PC-3 (cell line): ENCODE results near the gene CAT. TPM values are rescaled to one million over a fixed set of nuclear protein-coding genes. Genes with fewer than 3 reads are reported as not detected.

Experiments
- ATAC-seq: fragments of 200-7000 bp; cut with Tn5 transposase; 2 replicates; pipeline ENCODE4 v1.9.1; 2020; ENCODE audit warnings: mild to moderate bottlenecking, moderate library complexity
- BruUV-seq: library from RNA; stranded (reverse); fragments of 400-500 nt; replicated peaks from 2 replicates; lab custom pipeline; 2021; lab: Mats Ljungman, UMichigan
- CTCF ChIA-PET: fragments of 300-600 bp; sonication (Branson Sonifier 250); formaldehyde crosslinking; loops from one replicate; lab custom pipeline; 2022; ENCODE audit warnings: antibody characterized with exemption; lab: Charles Lee
- POLR2A ChIA-PET: fragments of 300-600 bp; sonication (Branson Sonifier 250); formaldehyde crosslinking; loops from one replicate; lab custom pipeline; 2022; ENCODE audit warnings: antibody characterized with exemption; ENCODE audit not compliant: unreplicated experiment; lab: Charles Lee
- DNase-seq: peaks from one replicate; pipeline ENCODE4 v3.0.0-alpha.2; 2015
- H2AFZ ChIP-seq: fragments of 300-600 bp; sonication (generic); 2 replicates; pipeline ENCODE4 v1.6.0; 2016; ENCODE audit warnings: antibody characterized with exemption, low read length
- H3F3A ChIP-seq: fragments of 300-600 bp; sonication (generic); one replicate; pipeline ENCODE4 v1.6.0; 2017; ENCODE audit warnings: antibody characterized with exemption, low read length, control low read depth, mild to moderate bottlenecking; ENCODE audit not compliant: unreplicated experiment
- H3K27ac ChIP-seq: fragments of 300-600 bp; sonication (generic); 2 replicates; pipeline ENCODE4 v1.5.1; 2016; ENCODE audit warnings: mild to moderate bottlenecking, low read length
- H3K27me3 ChIP-seq: fragments of 300-600 bp; sonication (generic); 2 replicates; pipeline ENCODE4 v1.6.1; 2016; ENCODE audit warnings: low read length, mixed read lengths
- H3K36me3 ChIP-seq: fragments of 300-600 bp; sonication (generic); 2 replicates; pipeline ENCODE4 v1.6.1; 2016; ENCODE audit warnings: low read depth, mixed run types, low read length, mixed read lengths
- H3K4me1 ChIP-seq: fragments of 300-600 bp; sonication (generic); 2 replicates; pipeline ENCODE4 v1.5.1; 2016; ENCODE audit warnings: low read length; ENCODE audit not compliant: insufficient read depth
- H3K4me2 ChIP-seq: fragments of 300-600 bp; sonication (generic); 2 replicates; pipeline ENCODE4 v1.6.0; 2016; ENCODE audit warnings: low read length
- H3K4me3 ChIP-seq: fragments of 300-600 bp; sonication (generic); 2 replicates; pipeline ENCODE4 v1.5.1; 2016; ENCODE audit warnings: mild to moderate bottlenecking, low read length, mixed read lengths
- H3K79me2 ChIP-seq: fragments of 300-600 bp; sonication (generic); 2 replicates; pipeline ENCODE4 v1.6.1; 2017; ENCODE audit warnings: low read length, mixed read lengths
- H3K9ac ChIP-seq: fragments of 300-600 bp; sonication (generic); 2 replicates; pipeline ENCODE4 v1.6.0; 2016; ENCODE audit warnings: mild to moderate bottlenecking, low read length
- H3K9me2 ChIP-seq: fragments of 300-600 bp; sonication (generic); replicated peaks from 2 replicates; pipeline ENCODE4 v1.6.1; 2016; ENCODE audit warnings: mixed run types, low read length, mixed read lengths
- H3K9me3 ChIP-seq: fragments of 300-600 bp; sonication (generic); 2 replicates; pipeline ENCODE4 v1.6.1; 2016; ENCODE audit warnings: low read length, mixed read lengths
- H4K20me1 ChIP-seq: fragments of 300-600 bp; sonication (generic); 2 replicates; pipeline ENCODE4 v1.6.1; 2016; ENCODE audit warnings: low read length, mixed read lengths
- EZH2 ChIP-seq: fragments of 300-600 bp; sonication (generic); IDR thresholded peaks from one replicate; pipeline ENCODE4 v1.6.1; 2017; ENCODE audit warnings: antibody characterized with exemption, mild to moderate bottlenecking, low read length; ENCODE audit not compliant: unreplicated experiment
- EZH2phosphoT487 ChIP-seq: fragments of 300-600 bp; sonication (generic); IDR thresholded peaks from 2 replicates; pipeline ENCODE4 v1.6.1; 2018; ENCODE audit warnings: mild to moderate bottlenecking, antibody characterized with exemption, low read length, borderline replicate concordance
- intact Hi-C: fragments of 100-400 bp; cut with micrococcal nuclease; formaldehyde crosslinking; loops from 2 replicates; pipeline ENCODE4 v1.9.0; 2023
- total RNA-seq: library from RNA; depleted of rRNA; stranded (reverse); fragments of >200 nt; gene quantifications from 2 replicates; pipeline ENCODE4 v1.2.3, GENCODE V29; 2014
- TF ChIP-seq, protein P1 (sequence below): fragments of 300-600 bp; sonication (generic); conservative IDR thresholded peaks from 2 replicates; pipeline ENCODE4 v1.5.1; 2017; ENCODE audit warnings: antibody characterized with exemption, low read depth, mild to moderate bottlenecking, low read length

Gene CAT
- total RNA-seq, 1 experiment from 2014 or later = 50.5 TPM

DNA sequence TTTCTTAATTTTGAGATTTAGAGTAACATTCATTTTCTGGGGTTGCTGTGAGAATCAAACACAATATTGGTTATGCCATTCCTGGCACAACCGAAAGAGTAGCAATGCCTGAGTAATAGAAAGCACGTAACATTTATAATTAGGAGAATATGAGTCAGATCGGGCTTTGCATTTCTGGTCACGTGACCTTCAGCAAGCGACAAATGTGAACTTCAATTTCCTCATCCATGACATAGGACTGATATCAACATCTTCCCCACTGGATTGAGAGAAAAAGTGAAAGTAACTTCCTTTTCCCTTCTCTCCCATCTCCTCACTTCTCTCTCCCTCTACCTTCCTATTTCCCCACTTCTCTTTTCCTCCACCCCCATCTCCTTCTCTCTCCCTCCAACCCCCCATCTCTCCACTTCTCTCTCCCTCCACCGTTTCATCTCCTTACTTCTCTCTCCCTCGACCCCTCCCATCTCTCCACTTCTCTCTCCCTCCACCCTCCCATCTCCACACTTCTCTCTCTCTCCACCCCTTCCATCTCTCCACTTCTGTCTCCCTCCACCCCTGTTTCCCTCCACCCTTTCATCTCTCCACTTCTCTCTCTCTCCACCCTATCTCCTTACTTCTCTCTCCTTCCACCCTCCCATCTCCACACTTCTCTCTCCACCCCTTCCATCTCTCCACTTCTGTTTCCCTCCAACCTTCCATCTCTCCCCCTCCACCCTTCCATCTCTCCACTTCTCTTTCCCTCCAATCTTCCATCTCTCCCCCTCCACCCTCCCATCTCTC is 33.5 kb upstream of the CAT start:
- no peak for TF ChIP-seq EZH2phosphoT487
- no peak for TF ChIP-seq EZH2
- TF ChIP-seq, protein P1, sequence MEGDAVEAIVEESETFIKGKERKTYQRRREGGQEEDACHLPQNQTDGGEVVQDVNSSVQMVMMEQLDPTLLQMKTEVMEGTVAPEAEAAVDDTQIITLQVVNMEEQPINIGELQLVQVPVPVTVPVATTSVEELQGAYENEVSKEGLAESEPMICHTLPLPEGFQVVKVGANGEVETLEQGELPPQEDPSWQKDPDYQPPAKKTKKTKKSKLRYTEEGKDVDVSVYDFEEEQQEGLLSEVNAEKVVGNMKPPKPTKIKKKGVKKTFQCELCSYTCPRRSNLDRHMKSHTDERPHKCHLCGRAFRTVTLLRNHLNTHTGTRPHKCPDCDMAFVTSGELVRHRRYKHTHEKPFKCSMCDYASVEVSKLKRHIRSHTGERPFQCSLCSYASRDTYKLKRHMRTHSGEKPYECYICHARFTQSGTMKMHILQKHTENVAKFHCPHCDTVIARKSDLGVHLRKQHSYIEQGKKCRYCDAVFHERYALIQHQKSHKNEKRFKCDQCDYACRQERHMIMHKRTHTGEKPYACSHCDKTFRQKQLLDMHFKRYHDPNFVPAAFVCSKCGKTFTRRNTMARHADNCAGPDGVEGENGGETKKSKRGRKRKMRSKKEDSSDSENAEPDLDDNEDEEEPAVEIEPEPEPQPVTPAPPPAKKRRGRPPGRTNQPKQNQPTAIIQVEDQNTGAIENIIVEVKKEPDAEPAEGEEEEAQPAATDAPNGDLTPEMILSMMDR = no peak
- intact Hi-C loops = no loop called here
- DNase-seq (no peak), ATAC-seq (no peak)
- Histone ChIP-seq H3K27ac (no peak overlapping the region), H3K9ac (no peak overlapping the region), H2AFZ (no peak overlapping the region), H3K9me2 (no peaks in the 10 kb centered on the region), H3K4me3 (no peak overlapping the region), H3K4me1 (peaks cover 17% of the 10 kb centered on the region), H3K79me2 (no peaks in the 10 kb centered on the region), H3K4me2 (no peak overlapping the region), H3K9me3 (no peaks in the 10 kb centered on the region), H4K20me1 (no peaks in the 10 kb centered on the region), H3F3A (no peaks in the 10 kb centered on the region), H3K36me3 (no peaks in the 10 kb centered on the region), H3K27me3 (no peaks in the 10 kb centered on the region)
- no TSS peak for BruUV-seq
- CTCF ChIA-PET = no interaction called here
- POLR2A ChIA-PET = no interaction called here

DNA sequence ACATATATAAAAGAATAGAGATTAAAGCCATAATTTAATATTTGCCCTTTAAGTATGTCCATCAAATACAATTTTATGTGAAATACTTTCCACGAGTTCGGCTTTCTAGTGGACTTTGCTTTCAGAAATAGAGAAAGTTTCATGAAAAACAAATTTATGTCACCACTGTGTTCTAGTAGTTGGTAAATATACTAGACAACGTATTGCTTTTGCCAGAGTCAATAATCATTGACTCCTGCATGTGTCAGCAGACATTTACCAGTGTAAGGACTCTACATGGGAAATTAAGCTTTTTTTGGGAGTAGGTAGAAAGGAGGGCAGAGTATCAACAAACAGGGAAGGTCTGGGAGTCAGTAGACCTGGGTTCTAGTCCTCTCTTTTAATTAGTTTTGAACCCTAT is 32.3 kb upstream of the CAT start:
- Histone ChIP-seq H2AFZ (no peak overlapping the region), H3K9me2 (no peaks in the 10 kb centered on the region), H3K4me1 (peaks cover 20% of the 10 kb centered on the region), H3K27ac (no peak overlapping the region), H3F3A (no peaks in the 10 kb centered on the region), H4K20me1 (no peaks in the 10 kb centered on the region), H3K4me2 (no peak overlapping the region), H3K9ac (no peak overlapping the region), H3K36me3 (no peaks in the 10 kb centered on the region), H3K79me2 (no peaks in the 10 kb centered on the region), H3K9me3 (no peaks in the 10 kb centered on the region), H3K4me3 (no peak overlapping the region), H3K27me3 (no peaks in the 10 kb centered on the region)
- DNase-seq (no peak), ATAC-seq (no peak)
- BruUV-seq = no TSS peak
- POLR2A ChIA-PET = no interaction called here
- intact Hi-C loops = no loop called here
- TF ChIP-seq EZH2 (no peak), EZH2phosphoT487 (no peak)
- TF ChIP-seq, protein P1 = no peak
- CTCF ChIA-PET = no interaction called here

DNA sequence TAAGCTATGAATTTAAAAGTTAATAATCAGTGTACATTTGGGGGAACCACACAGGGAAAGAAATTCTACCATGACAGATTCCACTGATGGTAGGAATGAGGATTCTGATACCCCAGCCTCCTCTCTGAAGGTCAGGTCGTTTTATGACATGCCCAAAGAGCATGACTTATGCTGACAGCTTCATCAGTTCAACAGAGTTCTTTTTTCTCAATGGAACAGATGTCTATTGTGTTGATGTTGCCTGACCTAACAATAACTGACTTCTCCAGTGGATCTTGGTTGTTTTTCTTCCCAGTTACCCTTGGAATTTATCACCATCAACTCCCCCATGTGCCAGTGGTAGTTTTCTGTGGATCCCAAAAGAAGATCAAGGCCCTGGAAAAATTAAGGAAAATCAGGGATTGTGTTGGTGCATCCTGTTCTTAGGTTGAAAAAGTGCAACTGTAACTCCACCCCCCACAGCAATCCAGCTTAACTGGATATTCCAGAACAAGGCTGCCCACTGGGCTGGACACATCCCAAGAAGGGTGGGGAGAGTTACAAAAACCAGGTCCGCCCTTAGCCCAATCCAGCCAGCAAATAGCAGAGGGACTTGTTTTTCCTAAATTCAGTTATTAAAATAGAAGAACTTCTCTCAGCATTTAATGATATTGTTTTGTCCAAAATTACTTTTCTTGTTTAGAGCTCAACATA is 31.5 kb upstream of the CAT start:
- no peak overlapping the region for H3K4me3 ChIP-seq
- no TSS peak for BruUV-seq
- no peak overlapping the region for H3K9ac ChIP-seq
- POLR2A ChIA-PET = no interaction called here
- H3K9me3 ChIP-seq = no peaks in the 10 kb centered on the region
- H3K9me2 ChIP-seq = no peaks in the 10 kb centered on the region
- peak overlapping the region; percentile 71 for H3K4me2 ChIP-seq
- intact Hi-C loops = no loop called here
- H3K27ac ChIP-seq = no peak overlapping the region
- CTCF ChIA-PET = no interaction called here
- no peaks in the 10 kb centered on the region for H3K79me2 ChIP-seq
- no peaks in the 10 kb centered on the region for H3K27me3 ChIP-seq
- ATAC-seq (no peak), DNase-seq (peak; percentile 79)
- no peaks in the 10 kb centered on the region for H3F3A ChIP-seq
- TF ChIP-seq, protein P1 = no peak
- TF ChIP-seq EZH2 (no peak), EZH2phosphoT487 (no peak)
- H3K4me1 ChIP-seq = peaks cover 26% of the 10 kb centered on the region
- H2AFZ ChIP-seq = no peak overlapping the region
- H4K20me1 ChIP-seq = no peaks in the 10 kb centered on the region
- H3K36me3 ChIP-seq = no peaks in the 10 kb centered on the region
